Neural progenitor cell (in vitro differentiated cells): ENCODE measurements around the gene PRPH2. TPM values are rescaled to one million over a fixed set of nuclear protein-coding genes. Genes with fewer than 3 reads are reported as not detected.

Experiments
- DNase-seq: peaks from one replicate; pipeline ENCODE4 v3.0.0-alpha.2; 2016; ENCODE audit warnings: low spot score
- H2AFZ ChIP-seq: fragments of 200-600 bp; sonication (generic); replicated peaks from 2 replicates; pipeline ENCODE4 v1.6.1; 2016; ENCODE audit warnings: antibody characterized with exemption
- H3F3A ChIP-seq: fragments of 200-600 bp; sonication (generic); 2 replicates; pipeline ENCODE4 v1.6.1; 2016; ENCODE audit warnings: antibody characterized with exemption, low read depth
- H3K27ac ChIP-seq: fragments of 200-600 bp; sonication (generic); 2 replicates; pipeline ENCODE4 v1.5.1; 2016; ENCODE audit warnings: mild to moderate bottlenecking
- H3K27me3 ChIP-seq: fragments of 200-600 bp; sonication (generic); 2 replicates; pipeline ENCODE4 v1.6.1; 2016; ENCODE audit warnings: mild to moderate bottlenecking, moderate library complexity
- H3K36me3 ChIP-seq: fragments of 200-600 bp; sonication (generic); 2 replicates; pipeline ENCODE4 v1.5.1; 2016
- H3K4me1 ChIP-seq: fragments of 200-600 bp; sonication (generic); 2 replicates; pipeline ENCODE4 v1.6.1; 2016; ENCODE audit warnings: mixed run types
- H3K4me2 ChIP-seq: fragments of 200-600 bp; sonication (generic); 2 replicates; pipeline ENCODE4 v1.6.1; 2016
- H3K4me3 ChIP-seq: fragments of 200-600 bp; sonication (generic); 2 replicates; pipeline ENCODE4 v1.5.1; 2016
- H3K79me2 ChIP-seq: fragments of 200-600 bp; sonication (generic); 2 replicates; pipeline ENCODE4 v1.6.1; 2016; ENCODE audit warnings: low read depth
- H3K9ac ChIP-seq: fragments of 200-600 bp; sonication (generic); 2 replicates; pipeline ENCODE4 v1.6.1; 2016
- H3K9me3 ChIP-seq: fragments of 200-600 bp; sonication (generic); 2 replicates; pipeline ENCODE4 v1.5.1; 2016; ENCODE audit warnings: low read depth
- H4K20me1 ChIP-seq: fragments of 200-600 bp; sonication (generic); 2 replicates; pipeline ENCODE4 v1.6.1; 2016; ENCODE audit warnings: low read depth
- H3K27ac Mint-ChIP-seq: 3 replicates; pipeline ENCODE4 v1.8.0; 2021; ENCODE audit warnings: mixed read lengths
- H3K27me3 Mint-ChIP-seq: 2 replicates; pipeline ENCODE4 v1.8.0; 2022; ENCODE audit warnings: low read depth, mild to moderate bottlenecking, inconsistent platforms, moderate library complexity, mixed read lengths; ENCODE audit not compliant: insufficient read depth
- H3K36me3 Mint-ChIP-seq: 3 replicates; pipeline ENCODE4 v1.8.0; 2021; ENCODE audit warnings: mixed read lengths
- H3K4me1 Mint-ChIP-seq: 3 replicates; pipeline ENCODE4 v1.8.0; 2021; ENCODE audit warnings: mixed read lengths
- H3K4me3 Mint-ChIP-seq: 3 replicates; pipeline ENCODE4 v1.8.0; 2021; ENCODE audit warnings: mild to moderate bottlenecking, moderate library complexity, mixed read lengths
- H3K9me3 Mint-ChIP-seq: 3 replicates; pipeline ENCODE4 v1.8.0; 2020; ENCODE audit warnings: mixed read lengths
- EZH2 ChIP-seq: fragments of 200-600 bp; sonication (generic); IDR thresholded peaks from 2 replicates; pipeline ENCODE4 v1.6.1; 2017; ENCODE audit warnings: antibody characterized with exemption, mild to moderate bottlenecking, moderate library complexity
- EZH2phosphoT487 ChIP-seq: fragments of 200-600 bp; sonication (generic); IDR thresholded peaks from 2 replicates; pipeline ENCODE4 v1.6.1; 2017; ENCODE audit warnings: antibody characterized with exemption
- total RNA-seq: library from RNA; depleted of rRNA; stranded (reverse); fragments of >200 nt; gene quantifications from 2 replicates; pipeline ENCODE4 v1.2.3, GENCODE V29; 2015; ENCODE audit warnings: low replicate concordance
- TF ChIP-seq, protein P1 (sequence below): fragments of 200-600 bp; sonication (generic); IDR thresholded peaks from 2 replicates; pipeline ENCODE4 v1.5.1; 2017; ENCODE audit warnings: antibody characterized with exemption, mild to moderate bottlenecking

The PRPH2 gene
- total RNA-seq, 1 donor from 2014 or later, result not detected

DNA sequence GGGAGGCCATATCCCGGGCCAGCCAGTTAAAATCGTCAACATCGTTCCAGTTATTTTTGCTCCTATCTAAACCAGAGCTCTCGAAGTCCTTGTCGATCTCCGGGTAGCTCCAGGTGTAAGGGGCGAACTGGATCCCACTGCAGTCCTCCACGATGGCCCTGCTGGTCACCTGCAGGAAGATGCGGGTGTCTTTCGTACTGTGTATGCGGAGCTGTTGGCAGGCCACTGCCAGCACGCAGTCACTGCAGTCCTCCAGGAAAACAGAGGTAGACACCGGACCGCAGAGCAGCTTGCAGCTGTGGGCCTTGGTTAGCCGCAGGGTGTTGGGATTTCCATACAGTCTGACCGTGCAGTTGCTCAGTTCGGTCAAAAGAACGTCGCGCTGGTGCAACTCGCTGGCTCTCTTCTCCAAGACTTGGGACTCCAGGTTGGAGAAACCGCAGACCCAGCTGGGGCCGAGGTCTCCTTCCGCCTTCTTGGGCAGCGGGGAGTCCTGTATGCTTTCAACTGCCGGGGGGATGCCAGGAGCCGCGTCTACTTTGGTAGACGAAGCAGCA lies 22.8 kb upstream of the PRPH2 start:
- Histone ChIP-seq H2AFZ (peak overlapping the region; percentile 67), H3K9ac (peak overlapping the region; percentile 86), H3K27me3 (no peaks in the 10 kb centered on the region), H3K4me1 (peaks cover 15% of the 10 kb centered on the region), H3K4me2 (peak overlapping the region; percentile 95), H3K79me2 (peaks cover 40% of the 10 kb centered on the region), H4K20me1 (peaks cover 15% of the 10 kb centered on the region), H3F3A (peaks cover 44% of the 10 kb centered on the region), H3K4me3 (peak overlapping the region; percentile 95), H3K27ac (peak overlapping the region; percentile 34), H3K9me3 (no peaks in the 10 kb centered on the region), H3K36me3 (no peaks in the 10 kb centered on the region)
- DNase-seq, result peak; percentile 44
- Mint-ChIP-seq H3K27me3 (peaks cover 10% of the 10 kb centered on the region), H3K4me3 (peak overlapping the region; percentile 100), H3K36me3 (peaks cover 2% of the 10 kb centered on the region), H3K4me1 (peaks cover 25% of the 10 kb centered on the region), H3K9me3 (no peaks in the 10 kb centered on the region), H3K27ac (no peak overlapping the region)
- no peak for TF ChIP-seq EZH2
- TF ChIP-seq, protein P1, sequence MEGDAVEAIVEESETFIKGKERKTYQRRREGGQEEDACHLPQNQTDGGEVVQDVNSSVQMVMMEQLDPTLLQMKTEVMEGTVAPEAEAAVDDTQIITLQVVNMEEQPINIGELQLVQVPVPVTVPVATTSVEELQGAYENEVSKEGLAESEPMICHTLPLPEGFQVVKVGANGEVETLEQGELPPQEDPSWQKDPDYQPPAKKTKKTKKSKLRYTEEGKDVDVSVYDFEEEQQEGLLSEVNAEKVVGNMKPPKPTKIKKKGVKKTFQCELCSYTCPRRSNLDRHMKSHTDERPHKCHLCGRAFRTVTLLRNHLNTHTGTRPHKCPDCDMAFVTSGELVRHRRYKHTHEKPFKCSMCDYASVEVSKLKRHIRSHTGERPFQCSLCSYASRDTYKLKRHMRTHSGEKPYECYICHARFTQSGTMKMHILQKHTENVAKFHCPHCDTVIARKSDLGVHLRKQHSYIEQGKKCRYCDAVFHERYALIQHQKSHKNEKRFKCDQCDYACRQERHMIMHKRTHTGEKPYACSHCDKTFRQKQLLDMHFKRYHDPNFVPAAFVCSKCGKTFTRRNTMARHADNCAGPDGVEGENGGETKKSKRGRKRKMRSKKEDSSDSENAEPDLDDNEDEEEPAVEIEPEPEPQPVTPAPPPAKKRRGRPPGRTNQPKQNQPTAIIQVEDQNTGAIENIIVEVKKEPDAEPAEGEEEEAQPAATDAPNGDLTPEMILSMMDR, result no peak
- no peak for TF ChIP-seq EZH2phosphoT487

DNA sequence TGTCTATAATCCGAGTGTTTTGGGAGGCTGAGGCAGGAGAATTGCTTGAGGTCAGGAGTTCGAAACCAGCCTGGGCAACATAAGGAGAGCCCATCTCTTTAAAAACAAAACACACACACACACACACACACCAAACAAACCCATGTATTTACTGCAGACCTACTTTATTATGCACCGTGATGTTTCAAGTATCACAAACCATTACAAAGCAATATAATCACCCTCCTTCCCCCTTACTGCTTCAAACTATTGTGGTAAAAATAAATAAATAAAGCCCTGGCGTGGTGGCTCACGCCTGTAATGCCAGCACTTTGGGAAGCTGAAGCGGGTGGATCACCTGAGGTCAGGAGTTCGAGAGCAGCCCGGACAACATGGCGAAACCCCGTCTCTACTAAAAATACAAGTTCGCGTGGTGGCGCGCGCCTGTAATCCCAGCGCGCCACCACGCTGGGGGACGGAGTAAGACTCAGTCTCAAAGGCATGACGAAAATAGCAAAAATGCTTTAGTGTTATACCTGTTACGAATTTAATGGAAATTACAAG lies 22.0 kb upstream of the PRPH2 start:
- Mint-ChIP-seq H3K9me3 (no peaks in the 10 kb centered on the region), H3K27me3 (peaks cover 10% of the 10 kb centered on the region), H3K36me3 (peaks cover 2% of the 10 kb centered on the region), H3K4me3 (peak overlapping the region; percentile 100), H3K27ac (no peak overlapping the region), H3K4me1 (peaks cover 25% of the 10 kb centered on the region)
- H3K4me3 ChIP-seq, result peak overlapping the region; percentile 95
- H3K4me2 ChIP-seq, result peak overlapping the region; percentile 95
- H4K20me1 ChIP-seq, result peaks cover 15% of the 10 kb centered on the region
- TF ChIP-seq EZH2, result no peak
- H3K79me2 ChIP-seq, result peaks cover 40% of the 10 kb centered on the region
- H3K27ac ChIP-seq, result no peak overlapping the region
- H3K4me1 ChIP-seq, result peaks cover 15% of the 10 kb centered on the region
- DNase-seq, result no peak
- no peaks in the 10 kb centered on the region for H3K36me3 ChIP-seq
- H3F3A ChIP-seq, result peaks cover 44% of the 10 kb centered on the region
- H3K9me3 ChIP-seq, result no peaks in the 10 kb centered on the region
- H3K27me3 ChIP-seq, result no peaks in the 10 kb centered on the region
- peak overlapping the region; percentile 86 for H3K9ac ChIP-seq
- no peak overlapping the region for H2AFZ ChIP-seq

DNA sequence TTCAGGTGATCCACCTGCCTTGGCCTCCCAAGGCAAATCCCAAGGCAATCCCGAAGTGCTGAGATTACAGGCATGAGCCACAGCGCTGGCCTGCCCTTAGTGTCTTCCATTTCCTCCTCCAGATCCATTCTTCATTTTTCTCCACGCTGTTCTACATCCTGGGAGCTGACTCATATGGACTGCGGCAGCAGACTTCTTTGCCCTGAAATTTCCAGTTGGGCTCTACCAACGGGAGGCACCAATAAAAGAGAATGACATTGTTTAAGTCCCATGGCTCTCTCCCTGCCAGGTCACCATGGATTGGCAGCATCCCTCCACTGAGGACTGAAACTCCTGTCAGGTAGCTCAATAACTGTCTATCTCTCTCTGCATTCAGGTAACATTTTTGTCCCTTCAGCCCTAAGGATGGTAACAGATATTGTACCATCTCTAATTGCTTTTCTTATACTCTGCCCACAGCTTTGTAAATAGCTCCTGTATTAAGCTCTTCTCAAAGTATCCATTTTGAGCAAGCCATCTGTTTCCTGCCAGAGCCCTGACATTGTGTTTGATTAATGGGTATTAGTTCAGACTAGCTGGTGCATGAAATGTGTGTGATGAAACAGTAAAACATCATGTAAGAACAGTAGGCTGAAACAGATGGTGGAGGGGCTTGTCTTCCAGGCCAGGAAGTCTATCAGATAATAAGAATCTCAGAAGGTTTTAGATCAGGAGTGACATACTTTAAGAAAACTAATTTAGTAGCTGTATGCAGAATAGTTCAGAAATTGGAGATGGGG lies 19.9 kb upstream of the PRPH2 start:
- no peak overlapping the region for H3K27ac Mint-ChIP-seq
- no peak overlapping the region for H3K4me2 ChIP-seq

More for the DNA sequence above, 19.9 kb upstream of the PRPH2 start:
- H3K27me3 Mint-ChIP-seq, result peaks cover 6% of the 10 kb centered on the region
- H3K9me3 ChIP-seq, result no peaks in the 10 kb centered on the region
- H3K36me3 ChIP-seq, result no peaks in the 10 kb centered on the region
- H3K9ac ChIP-seq, result no peak overlapping the region
- peaks cover 25% of the 10 kb centered on the region for H3F3A ChIP-seq
- no peaks in the 10 kb centered on the region for H3K9me3 Mint-ChIP-seq
- no peak overlapping the region for H3K4me3 ChIP-seq
- TF ChIP-seq, protein P1, result no peak
- TF ChIP-seq EZH2 (no peak), EZH2phosphoT487 (no peak)
- peaks cover 7% of the 10 kb centered on the region for H3K4me1 ChIP-seq
- no peak overlapping the region for H3K27ac ChIP-seq
- H3K4me3 Mint-ChIP-seq, result peak overlapping the region; percentile 5
- no peaks in the 10 kb centered on the region for H3K27me3 ChIP-seq
- DNase-seq, result no peak
- H2AFZ ChIP-seq, result no peak overlapping the region
- peaks cover 15% of the 10 kb centered on the region for H4K20me1 ChIP-seq
- peaks cover 23% of the 10 kb centered on the region for H3K79me2 ChIP-seq
- H3K4me1 Mint-ChIP-seq, result peaks cover 13% of the 10 kb centered on the region
- H3K36me3 Mint-ChIP-seq, result peaks cover 2% of the 10 kb centered on the region
